GM21723 (cell line): ENCODE data around the gene SH3BGRL3.
"Not testable (repeated sequence)": the region's sequence is repeated elsewhere in the genome, so short reads cannot be mapped to it uniquely, and the experiment has no call there.

Experiments
- ATAC-seq: cut with Tn5 transposase; IDR thresholded peaks from one replicate; pipeline ENCODE4 v1.9.1; 2021; ENCODE audit warnings: mild to moderate bottlenecking, moderate library complexity; ENCODE audit not compliant: unreplicated experiment

Gene SH3BGRL3

DNA sequence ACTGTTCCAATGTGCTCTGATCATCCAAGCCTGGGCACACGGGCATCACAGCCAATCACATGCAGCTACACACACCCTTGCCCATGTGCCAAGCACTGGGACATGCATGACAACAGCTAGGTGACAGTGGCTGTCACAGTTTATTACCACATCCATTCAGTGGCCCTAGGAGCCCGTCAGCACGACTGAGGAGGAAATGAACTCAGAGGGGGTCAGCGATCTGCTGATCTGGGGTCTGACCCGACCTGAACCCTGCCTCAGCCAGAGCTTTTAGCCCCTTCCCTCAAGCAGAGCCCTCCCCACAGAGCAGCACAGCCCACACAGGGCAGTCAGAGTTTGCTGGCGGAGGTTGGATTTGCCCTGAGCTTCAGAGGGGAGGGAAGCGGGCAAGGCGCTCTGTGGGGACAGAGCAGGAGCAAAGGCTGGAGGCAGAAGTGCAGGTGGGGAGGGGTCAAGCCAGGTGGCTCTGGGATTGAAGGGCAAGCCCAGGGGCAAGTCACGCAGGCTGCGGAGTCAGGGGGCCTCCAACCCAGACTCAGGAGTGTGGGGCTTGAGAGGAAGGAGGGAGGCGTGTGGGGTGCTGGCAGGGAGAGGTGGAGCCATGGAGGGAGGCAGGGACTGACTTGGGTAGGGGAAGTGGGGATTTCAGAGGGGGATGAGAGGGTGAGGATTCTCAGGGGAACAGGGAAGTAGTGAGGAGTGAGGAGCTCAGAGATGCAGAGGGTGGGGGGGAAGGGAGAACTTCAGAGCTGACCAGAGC, 10.4 kb downstream of the SH3BGRL3 start:
- ATAC-seq, result no peak

DNA sequence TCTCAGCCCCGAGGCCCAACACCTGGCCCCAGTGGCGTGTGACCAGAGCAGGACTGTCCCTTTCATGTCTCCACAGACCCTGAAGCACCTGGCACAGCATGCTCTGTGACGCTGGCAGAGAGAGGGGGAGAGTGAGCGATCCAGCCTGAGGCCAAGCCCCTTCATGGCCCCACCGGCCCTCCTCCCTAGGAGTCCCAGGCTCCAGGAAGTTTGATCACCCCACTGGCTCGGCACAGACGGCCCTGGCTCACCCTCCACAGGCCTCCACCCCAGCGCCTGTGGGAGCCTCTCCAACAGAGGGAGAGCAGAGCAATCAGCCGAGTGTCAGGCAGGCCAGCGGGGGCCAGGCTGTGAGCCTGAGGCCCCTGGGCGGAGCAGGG, 11.0 kb downstream of the SH3BGRL3 start:
- ATAC-seq, result no peak

DNA sequence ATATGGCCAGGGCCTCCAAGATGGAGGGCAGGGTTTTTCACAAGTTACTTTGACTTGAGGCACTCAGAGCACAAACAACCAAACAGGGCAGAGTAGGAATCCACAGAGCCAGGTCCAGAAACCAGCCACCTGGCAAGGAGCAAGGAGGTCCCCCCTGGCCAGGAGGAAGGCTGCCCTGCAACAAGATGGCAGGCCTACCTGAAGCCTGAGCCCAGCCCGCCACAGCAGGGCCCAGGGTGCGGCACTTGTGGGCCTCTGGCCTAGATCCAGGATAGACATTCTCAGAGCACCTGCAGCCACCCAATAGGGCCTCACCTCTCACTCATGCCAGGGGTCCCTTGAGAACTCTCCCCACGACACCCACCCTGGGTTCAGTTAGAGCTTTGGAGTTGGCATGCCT, 11.5 kb downstream of the SH3BGRL3 start:
- ATAC-seq, result no peak

DNA sequence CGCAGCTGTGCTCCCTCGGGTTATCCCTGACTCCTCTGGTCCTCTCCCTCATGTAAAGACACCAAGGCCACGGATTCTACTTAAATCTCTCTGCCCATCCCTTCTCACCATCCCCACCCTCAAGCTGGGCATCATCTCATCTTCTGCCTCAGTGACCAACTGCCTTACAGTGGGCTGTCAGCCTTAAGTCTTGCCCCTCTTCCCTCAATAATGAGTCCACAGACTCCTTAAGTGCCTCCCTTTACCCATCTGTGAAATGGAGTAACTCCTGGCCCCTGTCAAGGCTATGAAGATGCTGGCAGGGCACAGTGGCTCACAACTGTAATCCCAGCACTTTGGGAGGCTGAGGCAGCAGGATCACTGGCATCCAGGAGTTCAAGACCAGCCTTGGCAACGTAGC, 12.1 kb downstream of the SH3BGRL3 start:
- no peak for ATAC-seq

DNA sequence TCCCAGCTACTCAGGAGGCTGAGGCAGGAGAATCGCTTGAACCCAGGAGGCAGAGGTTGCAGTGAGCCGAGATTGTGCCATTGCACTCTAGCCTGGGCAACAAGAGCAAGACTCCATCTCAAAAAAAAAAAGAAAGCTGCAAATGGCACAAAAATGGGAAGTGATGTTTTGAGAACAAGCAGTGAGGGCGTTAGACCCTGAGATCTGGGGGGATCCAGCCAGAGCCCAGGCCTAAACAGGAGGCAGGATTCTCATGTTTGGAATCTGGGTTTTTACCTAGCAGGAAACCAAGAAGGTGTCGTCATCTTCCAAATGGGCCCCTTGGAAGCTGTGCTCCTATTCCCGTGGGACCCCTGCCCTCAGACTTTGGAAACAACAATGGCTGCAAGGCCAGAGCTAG, 12.8 kb downstream of the SH3BGRL3 start:
- not testable (repeated sequence) for ATAC-seq

DNA sequence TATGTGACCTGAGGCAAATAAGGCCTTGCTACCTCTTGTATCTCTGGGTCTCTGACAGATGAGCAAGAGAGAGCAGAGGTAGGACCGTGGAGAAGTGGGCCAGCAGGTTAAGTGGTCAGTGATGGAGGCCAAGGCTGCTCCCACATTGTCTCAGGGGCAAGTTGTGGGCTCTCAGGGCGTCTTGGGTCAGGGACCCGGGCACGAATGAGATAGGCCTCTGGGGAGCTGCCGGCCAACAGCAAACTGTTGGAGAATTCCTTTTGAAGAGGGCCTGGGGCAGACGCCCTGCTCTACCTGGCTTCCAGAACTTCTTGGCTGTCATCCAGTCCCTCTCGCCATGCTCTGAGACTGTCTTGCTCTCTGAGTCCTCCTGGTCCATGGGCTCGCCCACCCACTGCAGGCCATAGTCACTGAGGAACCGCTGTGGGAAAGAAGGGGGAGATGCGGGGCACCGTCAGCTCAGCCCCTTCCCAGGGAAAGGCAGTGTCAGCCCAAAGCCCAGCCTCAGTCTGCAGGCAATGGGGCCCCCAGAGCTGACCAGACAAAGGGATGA, 14.1 kb downstream of the SH3BGRL3 start:
- no peak for ATAC-seq

DNA sequence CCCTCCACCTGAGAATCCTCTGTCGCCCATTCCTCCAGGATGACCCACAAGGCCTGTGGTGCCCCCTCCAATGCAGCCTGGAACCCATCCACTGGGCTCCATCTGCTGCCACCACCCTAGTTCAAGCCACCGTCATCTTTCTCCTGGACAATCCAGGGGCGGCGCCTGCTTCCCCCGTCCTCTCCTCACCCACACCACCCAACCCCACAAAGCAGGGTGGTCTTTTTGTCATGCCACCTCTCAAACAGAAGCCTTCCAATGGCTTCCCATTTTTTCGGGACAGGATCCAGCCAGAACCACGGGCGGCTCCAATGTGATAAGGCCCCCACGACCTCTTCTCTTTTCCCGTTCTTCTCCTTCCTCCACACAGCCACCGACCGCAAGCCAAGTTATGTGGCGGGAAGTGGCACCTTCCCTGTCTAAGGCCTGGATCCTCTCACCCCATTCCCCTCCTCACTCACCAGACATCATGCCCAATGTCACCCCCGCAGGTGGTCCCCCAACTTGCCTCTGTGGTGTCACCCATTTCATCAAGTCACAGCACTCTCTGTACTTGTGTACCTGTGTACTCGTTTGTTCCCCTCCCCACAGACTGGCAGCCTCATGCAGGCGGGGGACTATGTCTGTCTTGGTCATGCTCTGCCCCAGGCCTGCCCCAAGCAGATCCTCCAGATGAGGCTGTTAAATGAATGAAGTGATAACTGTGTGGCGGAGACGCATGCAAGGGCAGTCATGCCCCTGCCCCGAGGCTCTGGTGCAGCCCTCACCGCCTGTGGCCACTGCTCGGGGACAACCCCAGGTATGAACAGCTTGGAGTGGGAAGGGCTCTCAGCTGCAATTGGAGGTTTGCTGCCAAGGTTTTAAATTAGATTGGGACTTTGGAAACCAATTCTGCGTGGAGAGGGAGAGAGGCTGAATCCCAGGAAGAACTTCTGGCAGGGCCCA, 15.6 kb downstream of the SH3BGRL3 start:
- ATAC-seq, result no peak

DNA sequence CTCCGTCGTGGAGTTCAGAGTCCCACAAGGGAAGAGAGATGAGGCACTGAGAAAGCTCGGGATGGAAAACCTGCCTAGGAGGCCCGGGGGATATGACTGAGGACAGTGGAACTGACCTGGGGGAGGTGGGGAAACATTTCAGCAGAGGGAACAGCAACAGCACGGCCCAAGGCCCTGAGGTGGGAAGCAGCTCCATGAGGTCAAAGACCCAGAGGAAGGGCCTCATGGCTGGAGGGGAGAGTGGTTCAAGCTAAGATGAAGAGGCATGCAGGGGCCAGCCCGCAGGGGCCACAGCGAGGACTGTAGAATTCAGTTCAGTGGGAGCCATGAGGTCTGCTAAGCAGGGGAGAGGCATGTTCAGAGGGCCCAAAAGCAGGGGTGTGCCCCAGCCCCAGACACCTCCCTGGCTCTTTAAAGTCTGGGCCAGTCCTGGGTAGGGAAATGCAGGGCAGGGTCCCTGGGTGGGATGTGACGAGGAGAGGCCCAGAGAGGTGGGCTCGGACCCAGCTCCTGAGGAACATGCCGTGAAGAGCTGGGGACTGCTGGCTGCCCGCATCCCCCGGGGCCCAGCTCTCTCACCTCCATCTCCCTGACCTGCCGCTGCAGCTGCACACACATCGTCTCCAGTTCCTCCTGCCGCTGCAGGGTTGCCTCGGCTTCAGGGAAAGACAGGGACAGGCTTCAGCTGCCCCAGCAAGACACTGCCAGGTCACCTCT, 16.6 kb downstream of the SH3BGRL3 start:
- ATAC-seq, result no peak

DNA sequence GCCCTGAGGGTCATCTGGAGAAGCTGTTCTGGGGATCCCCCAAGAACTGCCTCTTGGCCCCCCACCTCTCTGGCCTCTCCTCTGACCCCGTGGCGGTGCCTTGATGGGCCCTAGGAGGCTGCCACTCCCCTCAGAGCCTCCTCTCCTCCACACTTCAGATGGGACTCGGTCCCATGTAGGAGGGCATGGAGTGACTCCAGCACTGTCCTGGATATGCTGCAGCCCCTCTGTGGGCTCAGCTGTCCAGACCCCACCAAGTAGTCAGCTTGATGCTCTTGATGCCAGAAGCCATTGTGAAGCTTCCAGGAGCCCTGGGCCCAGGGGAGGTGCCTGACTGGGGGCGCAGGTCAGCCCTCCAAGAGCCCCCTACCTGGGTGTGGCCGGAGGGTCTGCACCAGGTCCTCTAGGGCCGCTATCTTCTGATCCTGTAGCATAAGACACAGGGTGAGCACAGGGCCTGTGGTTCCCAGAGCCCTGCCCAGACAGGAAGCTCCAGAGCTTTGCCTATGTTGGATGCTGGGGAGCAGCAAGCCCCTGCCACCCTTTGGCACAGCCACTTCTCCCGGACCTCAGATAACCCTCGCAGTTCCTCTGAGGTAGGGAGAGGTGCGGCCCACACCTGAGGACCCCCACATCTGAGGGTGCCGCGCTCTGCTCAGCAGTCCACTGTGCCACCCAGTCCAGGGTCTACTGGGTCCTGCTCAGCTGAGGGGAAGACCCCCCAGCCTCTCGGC, 17.3 kb downstream of the SH3BGRL3 start:
- ATAC-seq, result no peak

DNA sequence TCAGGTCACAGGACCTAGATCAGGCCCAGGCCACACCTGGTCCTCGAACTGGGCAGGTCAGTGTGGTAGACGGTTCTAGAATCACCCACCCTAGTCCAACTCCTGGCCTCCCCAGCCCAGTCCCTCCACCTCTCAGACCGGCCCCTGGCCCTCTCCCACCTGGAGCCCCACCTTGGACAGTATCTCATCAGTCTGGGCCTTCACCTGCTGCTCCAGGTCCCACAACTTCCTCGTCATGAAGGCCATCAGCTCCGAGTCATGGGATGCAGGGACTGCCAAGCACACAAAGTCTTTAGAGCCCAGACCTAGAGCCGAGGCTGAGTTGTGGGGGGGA, 17.9 kb downstream of the SH3BGRL3 start:
- no peak for ATAC-seq

DNA sequence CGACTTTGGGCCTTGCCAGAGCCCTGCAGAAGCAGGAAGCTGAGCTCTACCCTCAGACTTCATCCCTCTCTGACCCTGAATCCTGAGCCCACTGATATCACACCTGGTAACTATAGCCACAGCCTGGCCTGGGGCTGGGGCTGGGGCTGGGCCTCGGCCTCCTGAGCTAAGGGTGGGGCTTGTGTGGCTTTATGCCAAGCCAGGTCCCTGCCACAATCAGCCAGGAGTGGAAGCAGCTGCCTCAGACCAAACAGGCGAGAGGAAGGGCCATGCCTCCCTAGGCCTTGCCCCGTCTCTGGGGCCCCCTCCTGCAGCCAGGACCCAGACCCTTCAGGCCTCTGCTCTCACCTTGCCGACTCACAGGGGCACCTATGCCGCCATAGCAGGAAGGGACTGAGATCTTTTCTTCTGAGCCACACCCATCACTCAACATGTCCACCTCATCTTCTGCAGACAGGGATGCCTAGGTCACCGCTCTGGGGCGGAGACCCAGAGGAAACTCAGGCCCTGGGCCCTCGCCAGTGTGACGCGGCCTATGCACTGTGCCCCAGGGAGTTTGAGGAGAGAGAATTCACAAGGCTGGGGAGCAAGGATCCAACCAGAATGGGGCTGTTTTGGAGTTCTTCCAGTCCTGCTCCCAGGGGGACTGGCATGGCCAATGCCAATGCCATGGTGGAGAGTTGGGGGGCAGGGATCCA, 20.8 kb downstream of the SH3BGRL3 start:
- ATAC-seq, result no peak

DNA sequence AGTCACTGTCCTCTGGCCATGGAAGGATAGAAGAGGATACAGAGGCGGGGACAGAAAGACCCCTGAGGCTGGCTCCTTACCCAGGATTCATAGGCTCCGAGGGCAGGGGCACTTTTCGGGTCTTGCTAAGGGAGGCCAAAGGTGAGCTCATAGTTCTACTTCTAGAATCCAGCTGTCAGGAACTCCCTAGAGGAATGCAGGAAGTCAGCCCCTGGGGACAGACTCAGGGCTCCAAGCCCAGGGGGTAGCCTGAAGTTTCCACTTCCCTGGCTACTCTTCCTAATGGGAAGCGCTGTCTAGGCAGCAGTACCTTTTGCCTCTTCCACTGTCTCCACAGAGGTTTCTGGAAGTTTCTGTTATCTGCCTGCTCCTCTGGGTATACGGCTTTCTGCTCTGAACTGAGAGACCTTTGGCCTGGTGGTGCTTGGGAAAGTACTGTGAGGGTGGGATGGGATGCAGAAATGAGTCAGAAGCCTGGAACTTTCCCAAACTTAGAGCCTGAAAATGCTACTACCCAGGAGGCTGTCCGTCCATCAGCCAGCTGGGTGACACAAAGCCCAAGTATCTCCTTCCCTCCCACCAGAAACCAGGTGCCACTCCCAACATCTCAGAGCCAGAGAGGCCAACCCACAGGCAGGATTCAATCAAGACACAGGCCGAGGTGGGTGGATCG, 23.0 kb downstream of the SH3BGRL3 start:
- ATAC-seq, result no peak

DNA sequence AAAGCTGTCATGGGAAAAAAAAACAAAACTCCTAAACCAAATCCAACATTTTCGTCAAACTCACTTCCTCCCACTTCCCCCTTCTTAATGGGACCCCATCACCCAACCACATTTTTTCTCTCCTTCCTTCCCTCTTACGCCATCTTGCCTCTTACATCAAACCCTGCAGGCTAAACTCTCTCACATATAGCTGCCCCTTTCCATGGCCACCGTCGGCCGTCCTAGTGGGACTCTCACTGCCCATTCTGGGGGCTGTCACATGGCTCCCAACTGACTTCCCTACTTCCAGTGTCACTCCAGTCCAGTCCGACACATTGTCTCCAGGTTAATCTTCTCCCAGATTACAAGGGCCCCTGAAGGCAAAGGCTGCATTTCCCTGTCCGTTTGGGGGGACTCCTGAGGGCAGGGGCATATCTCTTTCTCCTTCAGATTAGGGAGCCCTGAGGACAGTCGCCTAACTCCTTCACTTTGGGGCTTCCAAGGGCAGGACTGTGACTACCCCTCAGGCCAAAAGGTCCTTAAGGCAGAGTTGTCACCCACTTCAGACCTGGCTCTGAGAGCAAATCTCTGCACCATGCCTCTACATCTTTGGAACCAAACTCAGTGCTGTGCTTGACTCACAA, 25.9 kb downstream of the SH3BGRL3 start:
- no peak for ATAC-seq

DNA sequence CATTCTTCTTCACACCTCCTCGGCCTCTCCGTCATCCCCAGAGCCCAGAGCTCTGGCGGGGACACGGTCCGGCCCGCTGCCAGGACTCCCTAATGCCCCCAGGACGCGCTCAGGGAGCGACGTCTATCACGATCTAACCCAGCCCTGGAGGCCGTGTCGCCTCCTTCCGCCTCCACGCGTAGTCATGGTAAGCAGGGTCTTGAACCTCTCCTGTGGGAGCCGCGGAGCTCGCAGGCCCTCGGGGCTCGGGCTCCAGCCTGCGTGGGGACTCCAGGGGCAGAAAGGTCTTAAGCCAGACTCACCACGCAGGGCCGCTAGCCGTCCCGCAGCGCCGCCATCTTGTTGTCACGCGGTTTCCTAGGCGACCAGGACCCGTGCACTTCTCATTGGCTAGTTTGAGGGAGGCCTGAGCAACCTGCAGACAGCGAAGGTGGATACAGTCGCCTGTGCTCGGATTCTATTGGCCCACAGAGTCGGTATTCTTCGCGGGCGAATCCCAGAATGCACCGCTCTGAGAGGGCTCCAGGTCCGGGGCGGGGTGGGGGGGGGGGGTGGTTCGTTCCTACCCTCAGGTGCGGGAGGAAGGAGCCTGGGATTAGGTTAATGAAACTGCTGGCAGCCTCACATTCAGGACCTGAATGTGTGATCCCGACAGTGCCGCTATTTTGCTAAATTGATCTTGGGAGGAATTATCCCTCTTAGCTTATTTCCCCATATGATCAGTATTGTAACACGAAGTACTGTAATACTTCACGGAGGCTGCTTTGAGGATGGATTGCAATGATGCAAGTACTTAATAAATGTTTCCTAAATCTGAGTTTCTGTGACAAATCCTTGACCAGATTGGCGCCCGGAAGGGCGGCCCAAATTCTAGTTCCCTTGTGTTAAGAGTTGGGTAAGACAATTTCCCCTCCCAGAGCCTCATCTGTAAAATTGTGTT, 26.7 kb downstream of the SH3BGRL3 start, which contains the start of gene UBXN11:
UBXN11 (minus strand) TSS at position 347 of the 940 bp plus-strand sequence. CDS start 3,753 bp downstream, outside the sequence.
- ATAC-seq, result peak; percentile 95

DNA sequence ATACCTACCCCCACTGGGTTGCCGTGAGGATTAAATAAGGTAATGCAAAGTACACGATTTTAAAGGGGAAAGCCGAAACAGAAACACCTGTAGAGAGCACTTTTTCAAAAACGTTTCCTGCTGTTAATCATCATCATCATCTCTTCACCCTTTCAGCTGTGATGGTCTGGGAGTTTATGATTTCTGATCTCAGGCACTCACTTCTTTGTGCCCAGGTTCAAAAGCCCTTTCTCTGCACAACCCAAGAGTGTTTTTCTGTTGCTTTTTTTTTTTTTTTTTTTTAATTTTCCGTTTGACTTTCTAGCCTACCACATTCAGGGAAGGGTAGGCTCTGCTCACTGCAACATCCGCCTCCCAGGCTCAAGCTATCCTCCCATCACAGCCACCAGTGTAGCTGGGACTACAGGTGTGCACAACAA, 27.5 kb downstream of the SH3BGRL3 start:
- ATAC-seq, result no peak

DNA sequence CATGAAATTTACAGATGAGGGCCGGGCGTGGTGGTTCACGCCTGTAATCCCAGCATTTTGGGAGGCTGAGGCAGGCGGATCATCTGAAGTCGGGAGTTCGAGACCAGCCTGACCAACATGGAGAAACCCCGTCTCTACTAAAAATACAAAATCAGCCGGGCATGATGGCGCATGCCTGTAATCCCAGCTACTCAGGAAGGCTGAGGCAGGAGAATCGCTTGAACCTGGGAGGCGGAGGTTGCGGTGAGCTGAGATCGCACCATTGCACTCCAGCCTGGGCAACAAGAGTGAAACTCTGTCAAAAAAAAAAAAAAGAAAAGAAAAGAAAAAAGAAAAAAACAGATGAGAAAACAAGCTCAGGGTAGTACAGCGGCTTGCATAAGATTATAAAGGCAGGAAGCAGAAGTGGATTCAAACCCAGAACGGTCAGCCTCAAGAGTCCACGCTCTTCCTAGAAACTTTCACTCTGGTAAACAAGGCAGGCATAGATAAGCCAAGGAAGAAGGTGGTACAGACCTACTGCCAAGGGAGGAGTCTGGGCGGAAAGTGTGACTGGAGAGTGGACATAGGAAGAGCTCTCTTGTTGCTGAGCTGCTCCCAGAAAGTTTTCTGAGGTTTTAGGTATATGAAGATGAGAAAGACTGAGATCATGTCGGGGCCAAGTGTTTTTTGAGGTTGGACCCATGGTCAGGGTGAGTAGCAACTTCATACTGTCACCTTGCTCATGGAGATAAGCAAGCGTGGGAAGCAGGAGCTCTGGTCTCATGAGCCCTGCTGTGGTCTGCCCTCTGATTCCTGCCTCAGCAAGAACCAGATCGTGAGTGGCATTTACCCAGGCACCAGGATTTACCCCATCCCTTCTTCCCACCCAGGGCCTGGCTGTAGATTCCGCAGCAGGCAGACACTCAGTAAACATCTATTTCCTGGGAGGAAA, 28.3 kb downstream of the SH3BGRL3 start:
- not testable (repeated sequence) for ATAC-seq

DNA sequence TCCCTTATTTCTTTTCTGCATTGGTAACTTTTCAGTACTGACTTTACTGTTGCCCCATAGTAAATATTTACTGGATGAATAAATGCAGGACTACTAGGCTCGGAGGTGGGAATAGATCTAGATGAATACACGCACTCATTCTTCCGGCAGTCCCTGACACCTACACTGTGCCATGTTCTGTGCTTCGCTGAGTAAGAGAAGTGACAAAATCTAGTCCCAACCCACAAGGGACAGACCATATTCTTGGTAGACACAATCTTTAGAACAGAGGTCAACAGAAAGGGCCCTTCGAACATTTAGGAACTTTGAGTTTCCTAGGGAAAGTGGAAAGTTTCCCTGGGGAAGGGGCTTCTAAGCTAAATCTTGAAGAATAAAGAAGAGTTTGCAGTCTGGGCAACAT, 34.6 kb downstream of the SH3BGRL3 start:
- ATAC-seq, result no peak
